LNCaP clone FGC (cell line): ENCODE measurements around the gene RGS13.
A peak's percentile ranks its signal among the peaks of the same experiment; 100 is the strongest.

Experiments
- DNase-seq: peaks from one replicate; pipeline ENCODE4 v3.0.0-alpha.2; 2011; ENCODE audit warnings: low read depth
- H3K4me3 ChIP-seq: 2 replicates; pipeline ENCODE4 v1.5.1; 2011; ENCODE audit warnings: mild to moderate bottlenecking, low read depth, low read length, control low read depth
- TF ChIP-seq, protein P1 (sequence below): IDR thresholded peaks from 2 replicates; pipeline ENCODE4 v1.5.1; 2012; ENCODE audit warnings: mild to moderate bottlenecking; ENCODE audit not compliant: control insufficient read depth, insufficient read depth; ENCODE audit errors: extremely low read depth

RGS13 gene

DNA sequence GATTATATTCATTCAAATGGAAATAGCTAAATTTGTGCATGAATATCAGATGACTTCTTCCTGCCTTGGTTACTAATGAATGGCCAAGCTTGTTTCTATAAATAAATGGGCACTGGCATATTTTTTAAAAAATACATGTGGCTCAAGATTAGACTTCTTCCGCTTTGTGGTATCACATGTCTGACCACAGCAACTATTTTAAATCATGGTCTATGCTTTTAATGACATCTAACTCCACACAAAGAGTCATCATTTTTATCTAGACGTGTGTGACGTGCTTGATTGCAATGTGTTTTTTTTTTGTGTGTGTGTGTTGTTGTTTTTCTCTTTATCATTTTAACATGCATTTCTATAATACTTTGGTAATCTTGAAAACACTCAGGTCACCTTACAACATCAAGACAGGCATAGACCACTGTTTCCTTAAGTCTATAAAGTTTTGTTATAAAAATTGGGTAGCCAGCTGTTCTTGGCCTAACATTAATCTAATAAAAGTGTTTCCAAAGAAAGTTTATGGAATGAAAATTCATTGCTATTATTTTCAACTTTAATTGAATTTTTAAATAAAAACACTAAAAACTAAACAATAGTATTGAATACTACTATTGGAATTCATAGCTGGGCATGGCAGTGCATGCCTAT lies 30.8 kb upstream of the RGS13 start:
- no peak for DNase-seq
- TF ChIP-seq, protein P1, sequence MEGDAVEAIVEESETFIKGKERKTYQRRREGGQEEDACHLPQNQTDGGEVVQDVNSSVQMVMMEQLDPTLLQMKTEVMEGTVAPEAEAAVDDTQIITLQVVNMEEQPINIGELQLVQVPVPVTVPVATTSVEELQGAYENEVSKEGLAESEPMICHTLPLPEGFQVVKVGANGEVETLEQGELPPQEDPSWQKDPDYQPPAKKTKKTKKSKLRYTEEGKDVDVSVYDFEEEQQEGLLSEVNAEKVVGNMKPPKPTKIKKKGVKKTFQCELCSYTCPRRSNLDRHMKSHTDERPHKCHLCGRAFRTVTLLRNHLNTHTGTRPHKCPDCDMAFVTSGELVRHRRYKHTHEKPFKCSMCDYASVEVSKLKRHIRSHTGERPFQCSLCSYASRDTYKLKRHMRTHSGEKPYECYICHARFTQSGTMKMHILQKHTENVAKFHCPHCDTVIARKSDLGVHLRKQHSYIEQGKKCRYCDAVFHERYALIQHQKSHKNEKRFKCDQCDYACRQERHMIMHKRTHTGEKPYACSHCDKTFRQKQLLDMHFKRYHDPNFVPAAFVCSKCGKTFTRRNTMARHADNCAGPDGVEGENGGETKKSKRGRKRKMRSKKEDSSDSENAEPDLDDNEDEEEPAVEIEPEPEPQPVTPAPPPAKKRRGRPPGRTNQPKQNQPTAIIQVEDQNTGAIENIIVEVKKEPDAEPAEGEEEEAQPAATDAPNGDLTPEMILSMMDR = no peak
- no peak overlapping the region for H3K4me3 ChIP-seq

DNA sequence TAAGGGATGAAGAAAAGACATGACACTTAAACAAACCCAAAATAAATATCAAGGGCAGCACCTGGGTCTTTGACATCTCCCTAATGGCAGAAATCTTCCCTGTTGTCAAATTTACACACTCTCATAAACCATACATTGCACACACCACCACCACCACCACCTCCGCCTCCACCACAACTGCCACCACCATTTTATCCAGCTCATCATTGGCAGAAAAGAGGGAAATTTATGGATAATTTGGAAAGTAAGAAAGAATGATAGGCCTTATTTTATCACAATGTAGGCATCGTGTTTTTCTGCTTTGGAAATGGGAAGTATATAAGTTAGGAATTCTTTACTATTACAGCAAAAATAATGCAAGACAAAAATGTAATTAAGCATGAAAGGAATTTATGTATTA lies 27.3 kb upstream of the RGS13 start:
- no peak for DNase-seq
- TF ChIP-seq, protein P1 = no peak
- H3K4me3 ChIP-seq = no peak overlapping the region

DNA sequence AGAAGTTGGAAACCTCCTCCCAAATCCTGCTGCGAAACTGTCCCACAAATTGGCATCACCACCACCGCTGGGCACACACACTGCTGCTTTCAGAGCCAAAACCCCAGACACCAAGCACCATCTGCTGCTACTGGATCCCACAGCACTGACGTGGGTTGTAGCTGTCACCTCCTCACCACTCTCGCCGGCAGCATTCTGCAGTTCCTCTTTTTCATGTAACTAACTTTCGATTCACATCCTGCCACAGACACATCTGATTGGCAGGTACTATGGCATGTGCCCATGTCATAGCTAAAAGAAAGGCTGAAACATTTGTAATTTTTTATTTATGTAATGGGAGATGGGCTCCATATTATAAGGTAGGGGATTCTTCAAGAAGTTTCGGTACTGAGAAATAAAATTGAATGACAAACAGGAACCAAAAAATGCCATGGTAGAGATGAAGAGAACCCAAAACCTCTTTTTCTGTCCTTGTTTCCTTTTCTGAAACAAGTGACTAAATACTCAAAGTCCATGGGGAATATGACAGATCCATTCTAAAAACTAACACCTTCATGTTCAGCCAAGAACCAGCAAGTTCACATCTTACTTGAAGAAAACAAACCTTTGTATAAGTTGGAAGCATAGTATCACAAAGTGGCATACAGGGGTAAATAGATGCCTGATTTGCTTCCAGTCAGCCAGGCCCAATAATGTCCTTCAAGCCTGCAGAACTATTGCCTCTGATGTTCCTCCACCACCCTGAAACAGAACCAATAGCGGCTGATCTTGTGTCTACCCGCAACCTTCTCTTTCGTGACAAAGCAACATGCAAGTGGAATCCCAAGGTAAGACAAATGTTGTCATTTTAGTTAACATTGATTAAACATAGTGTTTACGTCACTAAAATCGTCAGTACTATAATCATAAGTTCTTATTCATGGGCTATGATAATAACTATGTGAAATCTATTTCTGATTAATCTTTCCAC lies 26.6 kb upstream of the RGS13 start:
- no peak overlapping the region for H3K4me3 ChIP-seq
- DNase-seq = no peak
- TF ChIP-seq, protein P1 = no peak

DNA sequence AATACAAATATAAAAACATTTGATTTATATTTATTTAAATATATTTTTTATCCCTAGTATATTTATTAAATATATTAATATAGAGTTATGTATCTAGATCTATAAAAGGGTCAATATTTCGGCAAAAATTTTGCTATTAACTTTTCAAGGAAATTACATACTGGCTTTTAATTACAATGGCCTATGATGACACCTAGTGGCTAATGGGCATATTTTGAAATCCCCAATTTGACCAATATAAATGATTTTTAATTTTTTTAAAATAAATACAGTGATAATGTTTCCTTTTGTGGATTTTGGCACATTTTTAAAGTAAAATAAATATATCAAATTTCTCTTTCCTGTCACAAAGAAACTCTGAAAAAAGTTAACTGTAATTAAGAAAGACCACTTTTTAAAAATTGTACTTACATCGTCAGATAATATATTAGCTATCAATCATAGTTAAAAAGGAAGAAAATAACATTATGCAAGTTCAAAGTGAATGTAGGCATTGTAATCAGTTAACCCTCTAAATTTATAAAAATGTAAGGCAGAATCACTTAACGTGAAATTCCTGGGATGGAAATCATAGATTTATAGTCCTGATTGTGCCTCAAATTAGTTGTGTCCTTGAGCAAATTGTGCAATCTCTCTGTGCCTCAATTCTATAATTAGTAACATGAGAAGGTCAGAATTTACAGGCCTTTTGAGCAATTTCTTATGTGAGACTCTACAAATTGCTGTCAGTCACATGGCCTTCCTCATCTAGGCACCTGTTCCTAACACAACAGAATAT lies 25.6 kb upstream of the RGS13 start:
- TF ChIP-seq, protein P1 = peak; percentile 48
- no peak overlapping the region for H3K4me3 ChIP-seq
- no peak for DNase-seq

DNA sequence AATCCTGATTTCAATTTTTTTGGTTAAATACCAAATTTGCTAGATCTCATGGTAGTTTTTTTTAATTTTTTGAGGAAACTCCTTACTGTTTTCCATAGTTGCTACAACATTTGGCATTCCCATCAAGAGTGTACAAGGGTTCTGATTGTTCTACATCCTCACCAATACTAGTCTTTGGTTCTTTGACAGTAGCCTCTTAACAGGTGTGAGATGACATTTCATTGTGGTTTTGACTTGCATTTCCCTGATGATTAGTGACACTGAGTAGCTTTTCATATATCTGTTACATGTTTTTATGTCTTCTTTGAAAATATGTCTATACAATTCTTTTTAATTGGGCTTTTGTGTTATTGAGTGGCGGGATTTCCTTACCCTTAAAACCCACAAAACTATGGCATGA lies 20.9 kb upstream of the RGS13 start:
- DNase-seq = no peak
- no peak overlapping the region for H3K4me3 ChIP-seq
- TF ChIP-seq, protein P1 = no peak

DNA sequence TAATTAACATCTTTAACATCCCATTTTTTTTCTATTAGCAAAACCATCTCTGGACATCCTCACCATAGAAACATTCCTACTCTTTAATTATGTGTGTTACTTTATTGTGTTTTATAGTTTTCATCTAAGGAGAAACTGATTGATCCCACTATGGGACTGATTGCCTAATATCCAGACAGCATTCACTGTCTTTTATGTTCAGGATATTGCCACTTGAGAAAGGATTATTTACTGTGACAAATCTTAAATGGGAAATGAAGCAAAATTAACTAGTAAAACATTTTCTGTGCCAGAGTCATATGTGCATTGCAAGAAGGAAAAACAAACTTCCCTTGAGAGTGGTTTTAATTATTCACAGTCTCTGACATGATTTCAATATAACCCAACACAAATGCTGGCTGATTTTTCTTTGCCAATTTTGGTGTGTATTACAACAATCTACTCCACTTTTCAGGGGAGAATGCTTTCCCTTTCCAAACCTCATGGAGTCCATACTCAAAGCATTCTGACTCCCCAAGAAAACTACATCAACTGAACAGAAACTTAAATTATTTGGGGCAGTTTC lies 15.8 kb upstream of the RGS13 start:
- DNase-seq = no peak
- no peak overlapping the region for H3K4me3 ChIP-seq
- TF ChIP-seq, protein P1 = no peak
